HG03139 (cell line): ENCODE results near the gene LHCGR.

ENCODE experiments used
- ATAC-seq: cut with Tn5 transposase; IDR thresholded peaks from one replicate; pipeline ENCODE4 v1.9.1; 2021; ENCODE audit not compliant: unreplicated experiment

Gene LHCGR

GRCh38 chr2:48755473-48755872 is at the start of gene LHCGR:
Gene LHCGR, minus strand, starts transcription at chr2:48755724. Its CDS starts 53 bp downstream, at chr2:48755671.
- ATAC-seq: no peak

GRCh38 chr2:48799601-48800000 is 44.1 kb upstream of the LHCGR start:
- ATAC-seq: no peak

- ATAC-seq: no peak
These were observed 39.5 kb upstream of the LHCGR start for GRCh38 chr2:48795065-48795464.

- ATAC-seq: no peak
These were observed 38.1 kb upstream of the LHCGR start for GRCh38 chr2:48793671-48794070.

GRCh38 chr2:48792030-48792429 is 36.5 kb upstream of the LHCGR start:
- no peak for ATAC-seq

- ATAC-seq: no peak
These were observed 35.1 kb upstream of the LHCGR start for GRCh38 chr2:48790407-48791170.

GRCh38 chr2:48787580-48787979 is 32.1 kb upstream of the LHCGR start:
- ATAC-seq: no peak

- no peak for ATAC-seq
These were observed 25.8 kb upstream of the LHCGR start for GRCh38 chr2:48781366-48781765.

GRCh38 chr2:48779019-48779716 is 23.6 kb upstream of the LHCGR start:
- no peak for ATAC-seq

GRCh38 chr2:48774251-48774650 is 18.7 kb upstream of the LHCGR start:
- no peak for ATAC-seq

- ATAC-seq: no peak
These were observed 15.9 kb upstream of the LHCGR start for GRCh38 chr2:48771241-48772014.

GRCh38 chr2:48770181-48770580 is 14.7 kb upstream of the LHCGR start:
- ATAC-seq: no peak

- ATAC-seq: no peak
These were observed 13.1 kb upstream of the LHCGR start for GRCh38 chr2:48768669-48769068.

- ATAC-seq: no peak
These were observed 11.8 kb upstream of the LHCGR start for GRCh38 chr2:48767330-48767729.

- no peak for ATAC-seq
These were observed 5.3 kb upstream of the LHCGR start for GRCh38 chr2:48760826-48761225.

GRCh38 chr2:48759682-48760081 is 4.2 kb upstream of the LHCGR start:
- no peak for ATAC-seq

- peak; percentile 49 for ATAC-seq
These were observed 765 bp upstream of the LHCGR start for GRCh38 chr2:48756289-48756688.

GRCh38 chr2:48754874-48755273 is 650 bp downstream of the LHCGR start:
- no peak for ATAC-seq

- ATAC-seq: no peak
These were observed 2.3 kb downstream of the LHCGR start for GRCh38 chr2:48753228-48753627.

GRCh38 chr2:48750128-48750739 is 5.3 kb downstream of the LHCGR start:
- ATAC-seq: peak; percentile 43
